Caco-2 (cell line): Measurements from ENCODE around the gene APRT. TPM values are rescaled to one million over a fixed set of nuclear protein-coding genes. Genes with fewer than 3 reads are reported as not detected.

Experiments
- BruUV-seq: library from RNA; stranded (reverse); fragments of 400-500 nt; replicated peaks from 2 replicates; lab custom pipeline; 2021; lab: Mats Ljungman, UMichigan
- CTCF ChIA-PET: fragments of 300-600 bp; sonication (Branson Sonifier 250); formaldehyde crosslinking; loops from one replicate; lab custom pipeline; 2022; ENCODE audit warnings: antibody characterized with exemption; lab: Charles Lee
- POLR2A ChIA-PET: fragments of 300-600 bp; sonication (Branson Sonifier 250); formaldehyde crosslinking; loops from one replicate; lab custom pipeline; 2022; ENCODE audit warnings: antibody characterized with exemption; lab: Charles Lee
- DNase-seq, 2 experiments: peaks; one replicate each; pipeline versions ENCODE4 v3.0.0 to v3.0.0-alpha.2; 2020 to 2022
- H3K27me3 ChIP-seq: replicated peaks from 2 replicates; pipeline ENCODE4 v1.6.0; 2011; ENCODE audit warnings: low read length; ENCODE audit not compliant: control insufficient read depth, insufficient read depth
- H3K36me3 ChIP-seq: 2 replicates; pipeline ENCODE4 v1.5.1; 2011; ENCODE audit warnings: low read length; ENCODE audit not compliant: control insufficient read depth, insufficient read depth
- H3K4me1 ChIP-seq: fragments of 250-450 bp; sonication (Bioruptor Pico); 2 replicates; pipeline ENCODE4 v1.5.1; 2020; ENCODE audit warnings: mild to moderate bottlenecking
- H3K4me3 ChIP-seq: 2 replicates; pipeline ENCODE4 v1.5.1; 2011; ENCODE audit warnings: low read depth, mild to moderate bottlenecking, control low read depth, low read length
- H3K9me3 ChIP-seq: fragments of 250-450 bp; sonication (Bioruptor Pico); 2 replicates; pipeline ENCODE4 v1.5.1; 2020; ENCODE audit warnings: mild to moderate bottlenecking, moderate library complexity
- H3K27ac Mint-ChIP-seq: one replicate; pipeline ENCODE4 v1.8.0; 2022; ENCODE audit warnings: mixed read lengths; ENCODE audit not compliant: unreplicated experiment
- H3K27me3 Mint-ChIP-seq: one replicate; pipeline ENCODE4 v1.8.0; 2022; ENCODE audit warnings: mixed read lengths; ENCODE audit not compliant: insufficient read depth, unreplicated experiment
- H3K36me3 Mint-ChIP-seq: one replicate; pipeline ENCODE4 v1.8.0; 2022; ENCODE audit warnings: mild to moderate bottlenecking, mixed read lengths; ENCODE audit not compliant: insufficient read depth, unreplicated experiment
- H3K4me1 Mint-ChIP-seq: one replicate; pipeline ENCODE4 v1.8.0; 2022; ENCODE audit warnings: low read depth, mixed read lengths; ENCODE audit not compliant: unreplicated experiment
- H3K4me3 Mint-ChIP-seq: one replicate; pipeline ENCODE4 v1.8.0; 2022; ENCODE audit warnings: mild to moderate bottlenecking, moderate library complexity, mixed read lengths; ENCODE audit not compliant: unreplicated experiment
- H3K9me3 Mint-ChIP-seq: one replicate; pipeline ENCODE4 v1.8.0; 2022; ENCODE audit warnings: mixed read lengths; ENCODE audit not compliant: unreplicated experiment
- intact Hi-C: fragments of 100-400 bp; cut with micrococcal nuclease; formaldehyde crosslinking; loops from one replicate; pipeline ENCODE4 v1.10.0; 2022; ENCODE audit not compliant: unreplicated experiment
- total RNA-seq: library from RNA; stranded (reverse); gene quantifications from 2 replicates; pipeline ENCODE4 v1.2.3, GENCODE V29; 2022
- TF ChIP-seq, protein P1 (sequence below), 2 experiments: fragments of 200-600 bp in 1 of 2; IDR thresholded peaks; 1 replicate in 1 of 2; 2 replicates in 1 of 2; pipeline versions ENCODE4 v1.5.1 to v1.8.0; 2011 to 2022; ENCODE audit warnings: antibody characterized with exemption in 1 of 2, control low read depth in 1 of 2, inconsistent platforms in 1 of 2, low read depth in 1 of 2, low read length in 1 of 2, mild to moderate bottlenecking in 1 of 2, moderate library complexity in 1 of 2; ENCODE audit not compliant: insufficient read depth in 1 of 2, severe bottlenecking in 1 of 2, unreplicated experiment in 1 of 2

APRT gene
- total RNA-seq, 1 experiment from 2014 or later, result 251 TPM

- Histone ChIP-seq H3K4me1 (peaks cover 8% of the 10 kb centered on the region), H3K36me3 (no peaks in the 10 kb centered on the region), H3K4me3 (no peak overlapping the region), H3K9me3 (no peaks in the 10 kb centered on the region), H3K27me3 (no peaks in the 10 kb centered on the region)
- TF ChIP-seq, protein P1, sequence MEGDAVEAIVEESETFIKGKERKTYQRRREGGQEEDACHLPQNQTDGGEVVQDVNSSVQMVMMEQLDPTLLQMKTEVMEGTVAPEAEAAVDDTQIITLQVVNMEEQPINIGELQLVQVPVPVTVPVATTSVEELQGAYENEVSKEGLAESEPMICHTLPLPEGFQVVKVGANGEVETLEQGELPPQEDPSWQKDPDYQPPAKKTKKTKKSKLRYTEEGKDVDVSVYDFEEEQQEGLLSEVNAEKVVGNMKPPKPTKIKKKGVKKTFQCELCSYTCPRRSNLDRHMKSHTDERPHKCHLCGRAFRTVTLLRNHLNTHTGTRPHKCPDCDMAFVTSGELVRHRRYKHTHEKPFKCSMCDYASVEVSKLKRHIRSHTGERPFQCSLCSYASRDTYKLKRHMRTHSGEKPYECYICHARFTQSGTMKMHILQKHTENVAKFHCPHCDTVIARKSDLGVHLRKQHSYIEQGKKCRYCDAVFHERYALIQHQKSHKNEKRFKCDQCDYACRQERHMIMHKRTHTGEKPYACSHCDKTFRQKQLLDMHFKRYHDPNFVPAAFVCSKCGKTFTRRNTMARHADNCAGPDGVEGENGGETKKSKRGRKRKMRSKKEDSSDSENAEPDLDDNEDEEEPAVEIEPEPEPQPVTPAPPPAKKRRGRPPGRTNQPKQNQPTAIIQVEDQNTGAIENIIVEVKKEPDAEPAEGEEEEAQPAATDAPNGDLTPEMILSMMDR (IDR thresholded peaks at IDR 0.05; ENCODE audit: insufficient read depth in 1 of 2, low read depth in 1 of 2, low read length in 1 of 2, severe bottlenecking in 1 of 2, unreplicated experiment in 1 of 2), result no peak
- no peaks in the 10 kb centered on the region for H3K27me3 Mint-ChIP-seq
- intact Hi-C loops, result no loop called here
- no peaks in the 10 kb centered on the region for H3K4me1 Mint-ChIP-seq
- BruUV-seq, result no TSS peak
- H3K9me3 Mint-ChIP-seq, result no peaks in the 10 kb centered on the region
- POLR2A ChIA-PET, result no interaction called here
- no peak for DNase-seq
- CTCF ChIA-PET, result interaction anchor here (1.8 to 4.2 kb wide), 2 partner anchors 30 to 56 kb away, joined by 5 to 21 read pairs; no protein-coding TSS in a partner anchor
- H3K27ac Mint-ChIP-seq, result no peak overlapping the region
- no peaks in the 10 kb centered on the region for H3K36me3 Mint-ChIP-seq
- H3K4me3 Mint-ChIP-seq, result no peak overlapping the region
Observed at GRCh38 chr16:88793251-88793954, 18.3 kb downstream of the APRT start.

- Histone ChIP-seq H3K4me3 (no peak overlapping the region), H3K36me3 (no peaks in the 10 kb centered on the region), H3K27me3 (no peaks in the 10 kb centered on the region), H3K9me3 (no peaks in the 10 kb centered on the region), H3K4me1 (peaks cover 8% of the 10 kb centered on the region)
- ChIA-PET POLR2A (no interaction called here), CTCF (interaction anchor here (1.8 to 4.2 kb wide), 2 partner anchors 29 to 55 kb away, joined by 5 to 21 read pairs; no protein-coding TSS in a partner anchor)
- Mint-ChIP-seq H3K4me1 (no peaks in the 10 kb centered on the region), H3K27ac (no peak overlapping the region), H3K9me3 (no peaks in the 10 kb centered on the region), H3K4me3 (no peak overlapping the region), H3K36me3 (peaks cover under 1% of the 10 kb centered on the region), H3K27me3 (no peaks in the 10 kb centered on the region)
- no TSS peak for BruUV-seq
- intact Hi-C loops, result no loop called here
- no peak for DNase-seq
- TF ChIP-seq, protein P1 (IDR thresholded peaks at IDR 0.05; ENCODE audit: insufficient read depth in 1 of 2, low read depth in 1 of 2, low read length in 1 of 2, severe bottlenecking in 1 of 2, unreplicated experiment in 1 of 2), result no peak
Observed at GRCh38 chr16:88792668-88793250, 19.0 kb downstream of the APRT start.

DNA sequence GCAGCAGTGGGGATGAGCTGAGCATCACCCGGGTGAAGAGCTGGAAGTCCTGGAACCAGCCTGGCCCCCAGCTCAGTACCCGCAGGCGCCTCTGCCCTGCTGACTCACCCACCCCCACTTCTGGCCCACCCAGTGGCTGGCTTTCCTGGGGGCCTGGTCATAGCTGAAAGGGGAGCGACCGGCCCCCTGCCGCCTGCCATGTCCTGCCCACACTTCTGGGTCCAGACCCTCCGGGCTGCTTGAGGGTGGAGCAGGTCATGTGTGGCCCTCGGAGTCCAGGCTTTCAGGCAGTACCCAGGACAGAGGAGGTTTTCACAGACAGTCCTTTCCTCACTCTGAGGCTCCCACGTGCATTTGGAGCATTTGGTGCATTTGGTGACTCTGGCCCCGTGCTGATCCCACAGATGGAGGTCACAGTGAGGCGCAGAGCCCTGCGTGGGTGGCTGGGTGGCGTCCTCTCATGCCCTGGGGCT lies 19.6 kb downstream of the APRT start:
- no peaks in the 10 kb centered on the region for H3K9me3 ChIP-seq
- ChIA-PET POLR2A (interaction anchor here (0.6 kb wide), 1 partner anchor 10 kb away, joined by 3 read pairs; no protein-coding TSS in a partner anchor), CTCF (interaction anchor here (0.5 to 4.2 kb wide), 3 partner anchors 29 to 1392 kb away, joined by 3 to 21 read pairs (median 5); no protein-coding TSS in a partner anchor)
- H3K4me3 ChIP-seq, result no peak overlapping the region
- TF ChIP-seq, protein P1 (IDR thresholded peaks at IDR 0.05; ENCODE audit: insufficient read depth in 1 of 2, low read depth in 1 of 2, low read length in 1 of 2, severe bottlenecking in 1 of 2, unreplicated experiment in 1 of 2), result no peak
- H3K4me1 Mint-ChIP-seq, result no peaks in the 10 kb centered on the region
- no peaks in the 10 kb centered on the region for H3K36me3 ChIP-seq
- no peak overlapping the region for H3K4me3 Mint-ChIP-seq
- no peaks in the 10 kb centered on the region for H3K27me3 ChIP-seq
- no TSS peak for BruUV-seq
- no peak overlapping the region for H3K27ac Mint-ChIP-seq
- no peaks in the 10 kb centered on the region for H3K27me3 Mint-ChIP-seq
- H3K4me1 ChIP-seq, result peaks cover 8% of the 10 kb centered on the region
- H3K9me3 Mint-ChIP-seq, result no peaks in the 10 kb centered on the region
- peaks cover 7% of the 10 kb centered on the region for H3K36me3 Mint-ChIP-seq
- DNase-seq, result no peak
- intact Hi-C loops, result no loop called here
